H1 (cell line): ENCODE data around the gene ACCS. TPM values are rescaled to one million over a fixed set of nuclear protein-coding genes. Genes with fewer than 3 reads are reported as not detected.

ENCODE experiments used
- CTCF ChIA-PET: fragments of 300-600 bp; sonication (Branson Sonifier 250); formaldehyde crosslinking; loops from one replicate; lab custom pipeline; 2021; ENCODE audit not compliant: partially characterized antibody; lab: Charles Lee
- POLR2A ChIA-PET: fragments of 300-600 bp; sonication (Branson Sonifier 250); formaldehyde crosslinking; loops from one replicate; lab custom pipeline; 2021; ENCODE audit warnings: inconsistent platforms; ENCODE audit not compliant: partially characterized antibody; lab: Charles Lee
- DNase-seq, 2 experiments: peaks; one replicate each; pipeline versions ENCODE4 v3.0.0 to v3.0.0-alpha.2; 2010 to 2022; ENCODE audit warnings: low spot score in 2 of 2, low read depth in 1 of 2, mixed read lengths in 1 of 2
- FAIRE-seq: peaks from 2 replicates; lab custom pipeline; 2011; peaks lifted over from hg19 to GRCh38; lab: Jason Lieb, UNC
- H2AFZ ChIP-seq: 2 replicates; pipeline ENCODE4 v1.8.1; 2012; ENCODE audit warnings: low read length, inconsistent platforms
- H2AK5ac ChIP-seq: 2 replicates; pipeline ENCODE4 v1.6.1; 2013; ENCODE audit warnings: low read depth, low read length
- H2BK120ac ChIP-seq: replicated peaks from 2 replicates; pipeline ENCODE3; 2013; ENCODE audit warnings: low read depth, low read length, inconsistent platforms
- H2BK12ac ChIP-seq: 2 replicates; pipeline ENCODE4 v1.6.1; 2013; ENCODE audit warnings: low read depth, low read length
- H2BK15ac ChIP-seq: 2 replicates; pipeline ENCODE4 v1.6.1; 2013; ENCODE audit warnings: low read length
- H2BK20ac ChIP-seq: 2 replicates; pipeline ENCODE4 v1.6.1; 2013; ENCODE audit warnings: low read length
- H2BK5ac ChIP-seq: 2 replicates; pipeline ENCODE4 v1.6.1; 2013; ENCODE audit warnings: low read depth, low read length
- H3K14ac ChIP-seq: 2 replicates; pipeline ENCODE4 v1.6.1; 2013; ENCODE audit warnings: inconsistent platforms; ENCODE audit not compliant: insufficient read length
- H3K18ac ChIP-seq: 2 replicates; pipeline ENCODE4 v1.6.1; 2013; ENCODE audit warnings: low read length; ENCODE audit errors: extremely low read depth
- H3K23ac ChIP-seq: 2 replicates; pipeline ENCODE4 v1.6.1; 2013; ENCODE audit warnings: inconsistent platforms; ENCODE audit not compliant: insufficient read length
- H3K23me2 ChIP-seq: 2 replicates; pipeline ENCODE4 v1.6.1; 2013; ENCODE audit warnings: low read depth, low read length
- H3K27ac ChIP-seq: 2 replicates; pipeline ENCODE4 v1.6.1; 2011; ENCODE audit warnings: low read depth, low read length, inconsistent platforms
- H3K27me3 ChIP-seq, 4 experiments: replicated peaks in 1 of 4; 1 replicate in 1 of 4; 2 replicates in 3 of 4; pipeline versions ENCODE4 v1.6.1 to v1.8.1; 2011 to 2013; ENCODE audit warnings: low read length in 3 of 4, mild to moderate bottlenecking in 3 of 4, inconsistent platforms in 2 of 4, mixed read lengths in 2 of 4, moderate library complexity in 1 of 4; ENCODE audit not compliant: control insufficient read depth in 3 of 4, insufficient read depth in 3 of 4; ENCODE audit errors: extremely low read depth in 1 of 4
- H3K36me3 ChIP-seq, 4 experiments: 2 replicates each; pipeline versions ENCODE4 v1.6.1 to v1.8.1; 2011 to 2013; ENCODE audit warnings: mild to moderate bottlenecking in 4 of 4, low read length in 3 of 4, moderate library complexity in 2 of 4, control low read depth in 1 of 4, inconsistent platforms in 1 of 4; ENCODE audit not compliant: insufficient read depth in 4 of 4, control insufficient read depth in 2 of 4
- H3K4ac ChIP-seq: replicated peaks from 2 replicates; pipeline ENCODE3; 2013; ENCODE audit warnings: low read length, low read depth, mixed read lengths, inconsistent platforms; ENCODE audit not compliant: insufficient read length
- H3K4me1 ChIP-seq, 4 experiments: replicated peaks in 1 of 4; 1 replicate in 1 of 4; 2 replicates in 3 of 4; pipeline versions ENCODE4 v1.6.1 to v1.8.1; 2011 to 2013; ENCODE audit warnings: low read length in 3 of 4, inconsistent platforms in 2 of 4, mixed read lengths in 1 of 4; ENCODE audit not compliant: insufficient read depth in 4 of 4, control insufficient read depth in 3 of 4
- H3K4me2 ChIP-seq, 2 experiments: 2 replicates each; pipeline versions ENCODE4 v1.6.1 to v1.8.1; 2011 to 2013; ENCODE audit warnings: low read depth in 2 of 2, low read length in 2 of 2, control low read depth in 1 of 2, inconsistent platforms in 1 of 2, mild to moderate bottlenecking in 1 of 2; ENCODE audit not compliant: insufficient read depth in 1 of 2
- H3K4me3 ChIP-seq, 4 experiments: fragments of 200-600, 300-600 bp in 1 of 4; sonication (generic), shearing (Covaris generic), sonication (Bioruptor Twin) in 1 of 4; 2 replicates each; pipeline versions ENCODE4 v1.5.1 to v1.8.1; 2011 to 2016; ENCODE audit warnings: low read length in 4 of 4, low read depth in 3 of 4, control low read depth in 2 of 4, inconsistent platforms in 2 of 4, mild to moderate bottlenecking in 2 of 4, mixed read lengths in 1 of 4, moderate library complexity in 1 of 4; ENCODE audit not compliant: insufficient read depth in 2 of 4; ENCODE audit errors: extremely low read depth in 1 of 4
- H3K56ac ChIP-seq: replicated peaks from 2 replicates; pipeline ENCODE3; 2013; ENCODE audit warnings: low read depth, mild to moderate bottlenecking, mixed read lengths, low read length, inconsistent platforms; ENCODE audit not compliant: insufficient read length
- H3K79me1 ChIP-seq: 2 replicates; pipeline ENCODE4 v1.6.1; 2013; ENCODE audit warnings: low read depth, low read length, control low read depth
- H3K79me2 ChIP-seq, 2 experiments: 2 replicates each; pipeline versions ENCODE4 v1.6.1 to v1.8.1; 2012 to 2013; ENCODE audit warnings: low read length in 2 of 2, mild to moderate bottlenecking in 2 of 2, inconsistent platforms in 1 of 2; ENCODE audit not compliant: insufficient read depth in 2 of 2, control insufficient read depth in 1 of 2
- H3K9ac ChIP-seq, 4 experiments: replicated peaks in 1 of 4; 1 replicate in 1 of 4; 2 replicates in 3 of 4; pipeline versions ENCODE4 v1.6.1 to v1.8.1; 2011 to 2013; ENCODE audit warnings: low read depth in 3 of 4, low read length in 3 of 4, control low read depth in 2 of 4, mild to moderate bottlenecking in 2 of 4, moderate library complexity in 2 of 4, inconsistent platforms in 1 of 4; ENCODE audit errors: extremely low read depth in 1 of 4
- H3K9me3 ChIP-seq, 2 experiments: 2 replicates each; pipeline versions ENCODE4 v1.6.1 to v1.8.1; 2012 to 2013; ENCODE audit warnings: mild to moderate bottlenecking in 2 of 2, moderate library complexity in 2 of 2, control low read depth in 1 of 2, inconsistent platforms in 1 of 2, low read depth in 1 of 2, low read length in 1 of 2, mixed read lengths in 1 of 2; ENCODE audit not compliant: insufficient read depth in 2 of 2
- H4K20me1 ChIP-seq, 2 experiments: replicated peaks in 1 of 2; 2 replicates each; pipeline versions ENCODE3 to v1.8.1; 2011 to 2013; ENCODE audit warnings: inconsistent platforms in 2 of 2, low read length in 2 of 2, mild to moderate bottlenecking in 1 of 2; ENCODE audit not compliant: insufficient read depth in 2 of 2, control insufficient read depth in 1 of 2
- H4K5ac ChIP-seq: 2 replicates; pipeline ENCODE4 v1.6.1; 2013; ENCODE audit warnings: low read length, low read depth, mixed read lengths, inconsistent platforms; ENCODE audit not compliant: insufficient read length
- H4K8ac ChIP-seq: 2 replicates; pipeline ENCODE4 v1.8.0; 2013; ENCODE audit warnings: mild to moderate bottlenecking, moderate library complexity, low read length, inconsistent platforms; ENCODE audit not compliant: insufficient read depth; ENCODE audit errors: extremely low read depth
- H4K91ac ChIP-seq: replicated peaks from 2 replicates; pipeline ENCODE3; 2013; ENCODE audit warnings: low read length, mixed read lengths, inconsistent platforms; ENCODE audit not compliant: insufficient read length
- EP300 ChIP-seq, 2 experiments: IDR thresholded peaks; 1 replicate in 1 of 2; 2 replicates in 1 of 2; pipeline ENCODE4 v1.6.1; 2011 to 2012; ENCODE audit warnings: low read depth in 2 of 2, low read length in 2 of 2, mild to moderate bottlenecking in 2 of 2, borderline replicate concordance in 1 of 2, inconsistent platforms in 1 of 2, moderate library complexity in 1 of 2
- YY1 ChIP-seq: IDR thresholded peaks from 2 replicates; pipeline ENCODE4 v1.6.1; 2011; ENCODE audit warnings: low read depth, mild to moderate bottlenecking, low read length
- WGBS, 2 experiments: shearing (Covaris generic) in 1 of 2; methylation state at CpG; one replicate each; pipeline versions ENCODE4 v1.1.6 to v1.1.7; 2013 to 2015; ENCODE audit warnings: low lambda C conversion rate in 2 of 2, mixed read lengths in 2 of 2, inconsistent platforms in 1 of 2, low coverage in 1 of 2, missing lambda C conversion rate in 1 of 2; ENCODE audit not compliant: insufficient replicate concordance in 2 of 2, insufficient coverage in 1 of 2, insufficient read length in 1 of 2; ENCODE audit errors: extremely low coverage in 1 of 2, missing lambda C conversion rate in 1 of 2; 5-methylcytosine and 5-hydroxymethylcytosine counted together
- polyA plus RNA-seq, 7 experiments: library from polyadenylated mRNA; depleted of rRNA in 3 of 7; stranded (reverse) in 5 of 7; unstranded in 2 of 7; fragments of >200 nt in 5 of 7; fragments of 200-250 nt in 2 of 7; gene quantifications; 1 replicate in 5 of 7; 2 replicates in 1 of 7; 4 replicates in 1 of 7; pipeline versions ENCODE4 v1.2.1 to v1.2.3, GENCODE V29; 2011 to 2013; ENCODE audit warnings: missing spikeins in 2 of 7, mixed read lengths in 2 of 7
- total RNA-seq: library from RNA; stranded (reverse); fragmentation: NEBNext Ultra II Directional; extraction: Animal tissue kit (Norgen Biotek cat#: 25700); gene quantifications from 2 replicates; pipeline ENCODE4 v1.2.1, GENCODE V29; 2021

Gene ACCS
- total and polyA plus RNA-seq, 2 of the 8 experiments (the other 6 are each of a cell fraction or from before 2014, with no cell fraction given), result 6.0 to 8.0 TPM

- no peak for DNase-seq
- no peaks in the 10 kb centered on the region for H3K36me3 ChIP-seq
- H3K18ac ChIP-seq, result no peak overlapping the region
- H2BK12ac ChIP-seq, result no peak overlapping the region
- H3K23me2 ChIP-seq, result no peaks in the 10 kb centered on the region
- 94% methylated on average over 2 of the region's 2 CpGs; no CpG with 5 or more reads in 1 of the 2 experiments for WGBS, 2 experiments
- no peak overlapping the region for H3K23ac ChIP-seq
- H2BK5ac ChIP-seq, result no peak overlapping the region
- no peak overlapping the region for H3K4me3 ChIP-seq
- no peaks in the 10 kb centered on the region for H3K9me3 ChIP-seq
- no peak overlapping the region for H3K4me2 ChIP-seq
- H4K91ac ChIP-seq, result no peak overlapping the region
- no peak overlapping the region for H2AK5ac ChIP-seq
- H3K4me1 ChIP-seq, result no peaks in the 10 kb centered on the region; a peak in 1 of 7 replicates
- no peak overlapping the region for H2BK15ac ChIP-seq
- H3K9ac ChIP-seq, result no peak overlapping the region
- H4K20me1 ChIP-seq, result no peaks in the 10 kb centered on the region
- no peak overlapping the region for H2AFZ ChIP-seq
- H3K27ac ChIP-seq, result no peak overlapping the region
- H4K8ac ChIP-seq, result no peak overlapping the region
- H2BK120ac ChIP-seq, result no peak overlapping the region
- POLR2A ChIA-PET, result interaction anchor here (1.6 kb wide), 1 partner anchor 11 kb away, joined by 3 read pairs; no protein-coding TSS in a partner anchor
- no peaks in the 10 kb centered on the region for H3K79me2 ChIP-seq
- H3K79me1 ChIP-seq, result no peaks in the 10 kb centered on the region
- H3K27me3 ChIP-seq, result no peaks in the 10 kb centered on the region
- H4K5ac ChIP-seq, result no peak overlapping the region
- no peak overlapping the region for H3K56ac ChIP-seq
- H3K14ac ChIP-seq, result no peak overlapping the region
- no peak for FAIRE-seq
- no peak overlapping the region for H2BK20ac ChIP-seq
- CTCF ChIA-PET, result interaction anchor here (1.2 to 5.0 kb wide), 3 partner anchors 18 to 127 kb away, joined by 5 to 32 read pairs (median 8); no protein-coding TSS in a partner anchor
- H3K4ac ChIP-seq, result no peak overlapping the region
- no peak for TF ChIP-seq EP300 (IDR thresholded peaks at IDR 0.05; ENCODE audit: borderline replicate concordance in 1 of 2, low read depth in 2 of 2, low read length in 2 of 2)
- no peak for TF ChIP-seq YY1
These were observed 49.3 kb upstream of the ACCS start for GRCh38 chr11:44016546-44017442.
